Activated T-cell treated with anti-CD3 and anti-CD28 coated beads, Interleukin-2, amount 50 U/mL, for 24 hours (primary cell): ENCODE data around the gene TPSB2.
"Not testable (repeated sequence)": the region's sequence is repeated elsewhere in the genome, so short reads cannot be mapped to it uniquely, and the experiment has no call there.

ENCODE experiments used
- DNase-seq: peaks from one replicate; pipeline ENCODE4 v3.0.0-alpha.2; 2020
- H3K27ac Mint-ChIP-seq: 2 replicates; pipeline ENCODE4 v1.8.0; 2020; ENCODE audit warnings: mild to moderate bottlenecking, mixed read lengths
- H3K27me3 Mint-ChIP-seq: 2 replicates; pipeline ENCODE4 v1.8.0; 2020; ENCODE audit warnings: mixed read lengths
- H3K36me3 Mint-ChIP-seq: 2 replicates; pipeline ENCODE4 v1.8.0; 2020; ENCODE audit warnings: low read depth, mixed read lengths
- H3K4me1 Mint-ChIP-seq: 2 replicates; pipeline ENCODE4 v1.8.0; 2020; ENCODE audit warnings: low read depth, mixed read lengths
- H3K4me3 Mint-ChIP-seq: 2 replicates; pipeline ENCODE4 v1.8.0; 2020; ENCODE audit warnings: mild to moderate bottlenecking, moderate library complexity, mixed read lengths
- H3K9me3 Mint-ChIP-seq: 2 replicates; pipeline ENCODE4 v1.8.0; 2020; ENCODE audit warnings: mixed read lengths

Gene TPSB2

DNA sequence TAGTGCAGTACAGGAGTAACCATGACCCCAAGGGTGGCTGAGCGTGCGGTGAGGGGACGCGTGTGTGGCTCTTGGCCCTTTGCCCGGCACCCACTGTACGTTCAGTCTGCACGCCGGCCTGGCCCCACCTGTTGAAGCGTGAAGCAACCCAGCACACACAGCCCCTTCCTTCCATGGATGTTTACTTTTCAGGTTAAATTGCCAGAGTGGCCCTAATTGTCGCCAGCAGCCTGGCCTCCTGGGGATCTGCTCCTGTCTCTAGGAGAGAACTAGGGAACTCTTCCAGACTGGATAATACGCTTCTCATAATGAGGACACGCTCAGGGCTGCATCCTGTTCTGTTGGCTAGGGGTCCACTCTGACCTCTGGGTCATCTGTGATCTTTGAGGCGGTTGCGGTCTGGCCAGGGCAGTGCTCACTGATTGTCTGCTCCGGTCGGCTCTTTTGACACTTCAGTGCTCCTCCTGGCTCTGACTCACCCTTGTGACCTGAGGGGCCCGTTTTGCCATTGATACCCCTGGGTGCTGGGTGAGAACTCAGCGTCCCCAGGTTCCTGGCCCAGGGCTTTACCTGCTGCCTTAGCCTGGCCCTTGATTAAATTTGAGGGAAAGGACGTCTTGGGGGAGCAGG lies 32.6 kb downstream of the TPSB2 start:
- Mint-ChIP-seq H3K9me3 (no peaks in the 10 kb centered on the region), H3K4me1 (no peaks in the 10 kb centered on the region), H3K27ac (no peak overlapping the region), H3K4me3 (no peak overlapping the region), H3K36me3 (no peaks in the 10 kb centered on the region), H3K27me3 (peaks cover 3% of the 10 kb centered on the region)
- DNase-seq = no peak

DNA sequence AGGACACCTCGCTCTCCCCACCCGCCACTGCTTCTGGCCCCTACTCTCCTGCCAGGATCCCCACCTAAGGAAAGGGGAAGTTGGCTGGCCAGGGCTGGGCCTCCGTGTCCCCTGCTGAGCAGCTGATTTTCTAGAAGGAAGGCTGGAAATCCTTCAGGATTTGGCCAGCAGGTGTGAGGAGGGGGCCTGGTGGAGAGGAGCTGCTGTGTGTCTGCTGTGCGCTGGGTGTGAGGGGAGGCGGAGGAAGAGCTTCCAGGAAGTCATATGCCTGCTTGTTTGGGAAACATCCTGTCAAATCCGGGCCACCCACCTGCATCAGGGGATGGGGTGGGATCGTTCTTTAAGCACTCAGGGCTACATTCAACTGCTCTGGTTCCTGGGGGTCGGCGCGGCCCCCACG lies 33.5 kb downstream of the TPSB2 start:
- Mint-ChIP-seq H3K27ac (no peak overlapping the region), H3K36me3 (no peaks in the 10 kb centered on the region)

DNA sequence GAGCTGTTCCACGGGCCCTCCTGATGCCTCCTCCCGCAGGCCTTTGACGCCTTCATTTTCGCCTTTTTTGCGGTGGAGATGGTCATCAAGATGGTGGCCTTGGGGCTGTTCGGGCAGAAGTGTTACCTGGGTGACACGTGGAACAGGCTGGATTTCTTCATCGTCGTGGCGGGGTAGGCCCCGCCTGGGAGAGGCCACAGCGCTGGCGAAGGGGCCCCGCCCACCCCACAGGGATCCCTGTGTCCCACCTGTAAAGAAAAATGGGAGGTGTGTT lies 34.7 kb downstream of the TPSB2 start:
- no peaks in the 10 kb centered on the region for H3K9me3 Mint-ChIP-seq
- H3K4me1 Mint-ChIP-seq = no peaks in the 10 kb centered on the region
- DNase-seq = no peak
- no peaks in the 10 kb centered on the region for H3K36me3 Mint-ChIP-seq
- peaks cover 3% of the 10 kb centered on the region for H3K27me3 Mint-ChIP-seq
- no peak overlapping the region for H3K4me3 Mint-ChIP-seq
- H3K27ac Mint-ChIP-seq = no peak overlapping the region

More for the DNA sequence above, 33.5 kb downstream of the TPSB2 start:
- peaks cover 3% of the 10 kb centered on the region for H3K27me3 Mint-ChIP-seq
- no peaks in the 10 kb centered on the region for H3K9me3 Mint-ChIP-seq
- no peak for DNase-seq
- H3K4me3 Mint-ChIP-seq = no peak overlapping the region
- H3K4me1 Mint-ChIP-seq = no peaks in the 10 kb centered on the region

DNA sequence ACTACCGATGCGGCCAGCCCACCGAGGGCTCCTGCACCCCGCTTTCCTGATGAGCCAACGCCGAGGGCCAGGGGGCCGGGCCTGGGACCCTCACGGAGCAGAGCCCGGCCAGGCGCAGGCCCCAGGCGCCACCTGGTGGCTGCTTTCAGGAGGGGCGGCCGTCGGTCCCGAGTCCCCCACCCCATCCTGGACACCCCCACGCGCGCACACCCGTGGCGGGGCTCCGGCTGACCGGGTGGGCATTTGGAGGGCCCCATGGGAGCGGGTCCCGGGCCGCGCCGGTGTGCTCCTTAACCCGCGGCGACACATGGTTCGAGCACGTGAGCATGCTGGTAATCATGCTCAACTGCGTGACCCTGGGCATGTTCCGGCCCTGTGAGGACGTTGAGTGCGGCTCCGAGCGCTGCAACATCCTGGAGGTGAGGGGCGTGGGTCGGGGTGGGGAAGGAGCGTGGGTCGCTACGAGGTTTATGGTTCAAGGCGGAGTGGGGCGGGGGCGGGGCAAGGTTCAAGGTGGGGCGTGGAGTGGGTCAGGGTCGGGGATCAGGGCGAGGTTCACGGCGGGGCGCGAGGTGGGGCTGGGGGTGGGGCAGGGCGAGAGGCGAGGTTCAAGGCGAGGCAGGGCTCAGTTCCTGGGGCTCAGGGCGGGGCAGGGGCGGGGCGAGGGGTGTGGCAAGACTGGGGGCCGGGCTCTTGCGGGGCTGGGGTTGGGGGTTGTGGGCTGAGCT lies 35.2 kb downstream of the TPSB2 start:
- DNase-seq = peak; percentile 49
- Mint-ChIP-seq H3K36me3 (no peaks in the 10 kb centered on the region), H3K4me1 (no peaks in the 10 kb centered on the region), H3K27me3 (peaks cover 3% of the 10 kb centered on the region), H3K9me3 (no peaks in the 10 kb centered on the region), H3K27ac (no peak overlapping the region), H3K4me3 (no peak overlapping the region)

DNA sequence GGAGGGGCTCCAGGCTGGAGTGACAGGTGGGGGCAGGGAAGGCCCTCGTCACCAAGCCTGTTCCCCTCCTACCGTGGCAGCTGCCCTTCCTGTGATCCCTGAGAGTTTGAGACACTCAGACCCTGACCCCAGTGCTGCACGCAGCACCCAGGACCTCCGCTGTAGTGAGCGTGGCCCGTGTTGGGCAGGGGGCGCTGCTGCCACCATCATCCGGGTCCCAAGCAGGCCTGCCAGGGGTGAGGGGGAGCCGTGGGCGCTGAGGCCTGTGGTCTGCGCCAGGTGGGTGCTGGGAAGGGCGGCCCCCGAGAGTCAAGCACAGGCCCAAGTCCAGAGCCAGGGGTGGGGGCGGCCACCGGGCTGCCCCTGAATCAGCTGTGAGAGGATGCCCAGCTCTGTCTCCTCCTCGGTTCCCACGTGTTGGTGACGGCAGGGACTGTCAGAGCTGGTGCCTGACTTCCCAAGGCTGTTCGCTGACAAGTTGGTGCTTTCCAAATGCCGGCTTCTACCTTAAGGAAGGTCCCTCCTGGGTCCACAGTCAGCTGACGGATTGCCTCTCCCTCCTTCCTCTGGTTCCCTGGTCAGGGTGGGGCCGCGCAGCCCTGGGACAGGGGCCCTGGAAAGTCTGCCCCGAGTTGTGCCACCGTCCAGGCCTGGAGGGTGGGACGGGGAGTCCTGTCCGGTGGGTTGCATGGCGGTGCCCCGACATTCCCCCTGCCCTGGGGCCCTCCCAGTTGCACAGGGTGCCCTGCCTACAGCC lies 36.0 kb downstream of the TPSB2 start:
- DNase-seq = no peak
- no peak overlapping the region for H3K4me3 Mint-ChIP-seq
- H3K9me3 Mint-ChIP-seq = no peaks in the 10 kb centered on the region
- H3K27me3 Mint-ChIP-seq = peaks cover 3% of the 10 kb centered on the region
- H3K27ac Mint-ChIP-seq = no peak overlapping the region
- H3K36me3 Mint-ChIP-seq = no peaks in the 10 kb centered on the region
- H3K4me1 Mint-ChIP-seq = no peaks in the 10 kb centered on the region

DNA sequence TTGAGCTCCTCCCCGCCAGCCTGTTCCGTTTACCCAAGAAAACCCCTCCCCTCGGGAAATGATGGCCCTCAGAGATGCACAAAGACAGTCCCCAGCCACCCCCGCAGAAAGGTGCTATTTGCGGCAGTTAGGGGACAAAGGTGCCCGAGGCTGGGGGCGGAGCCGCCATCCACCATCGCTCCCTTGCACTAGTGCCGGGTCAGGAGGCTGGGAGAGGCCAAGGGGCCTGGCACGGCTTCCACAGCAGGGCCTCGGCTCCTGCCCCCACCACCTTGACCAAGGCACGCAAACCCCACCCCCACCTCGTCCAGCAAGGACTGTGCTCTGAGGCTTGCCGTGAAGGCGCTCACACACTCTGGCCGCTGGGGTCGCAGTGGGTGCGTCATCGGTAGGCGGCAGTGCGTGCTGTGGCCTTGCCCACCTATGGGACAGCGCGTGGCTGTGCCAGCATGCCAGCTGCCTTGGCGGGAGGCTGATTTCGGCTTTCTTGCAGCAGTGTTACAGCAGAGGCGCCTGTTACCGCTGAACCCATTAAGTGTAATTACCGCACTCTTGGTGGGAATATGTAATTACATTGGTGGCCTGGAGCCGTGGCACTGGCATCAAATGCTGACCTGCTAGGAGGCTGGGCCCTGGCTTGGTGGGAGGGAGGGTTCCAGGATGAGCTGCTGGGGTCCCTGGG lies 36.7 kb downstream of the TPSB2 start:
- DNase-seq = no peak
- no peaks in the 10 kb centered on the region for H3K9me3 Mint-ChIP-seq
- H3K4me1 Mint-ChIP-seq = no peaks in the 10 kb centered on the region
- H3K27ac Mint-ChIP-seq = no peak overlapping the region
- H3K36me3 Mint-ChIP-seq = no peaks in the 10 kb centered on the region
- no peak overlapping the region for H3K4me3 Mint-ChIP-seq
- peaks cover 3% of the 10 kb centered on the region for H3K27me3 Mint-ChIP-seq

DNA sequence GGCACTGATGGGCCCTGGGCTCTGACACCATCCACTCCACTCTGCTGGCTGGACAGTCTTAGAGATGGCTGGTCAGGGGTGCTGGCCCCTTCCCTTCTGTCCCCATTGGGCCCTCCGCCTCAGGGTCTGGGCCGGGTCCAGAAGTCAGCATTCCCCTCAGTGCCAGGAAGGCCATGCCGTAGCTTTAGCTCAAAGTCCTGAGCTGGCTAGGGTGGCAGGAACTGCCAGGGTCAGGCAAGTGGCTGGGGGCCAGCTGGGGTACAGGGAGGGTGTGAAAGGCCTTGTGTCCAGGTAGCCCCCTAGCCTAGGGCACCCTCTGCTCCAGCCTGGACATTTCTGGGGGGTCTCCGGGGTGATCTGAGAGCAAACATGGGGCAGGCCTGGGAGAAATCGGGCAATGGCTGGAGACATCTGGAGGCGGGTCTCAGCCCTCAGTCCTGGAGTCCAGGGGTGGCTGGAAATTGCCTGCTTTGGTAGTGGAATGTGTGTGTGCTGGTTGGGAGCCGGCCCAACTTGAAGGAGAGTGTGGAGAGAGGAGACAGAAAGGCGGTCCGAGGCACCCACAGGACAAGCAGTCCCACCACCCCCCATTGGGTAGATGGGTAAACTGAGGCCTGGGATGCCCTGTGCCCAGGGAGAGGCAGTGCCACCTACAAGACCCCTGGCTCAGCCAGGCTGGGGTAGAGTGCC lies 37.5 kb downstream of the TPSB2 start:
- no peak for DNase-seq
- Mint-ChIP-seq H3K9me3 (no peaks in the 10 kb centered on the region), H3K4me1 (no peaks in the 10 kb centered on the region), H3K27me3 (peaks cover 3% of the 10 kb centered on the region), H3K27ac (no peak overlapping the region), H3K4me3 (no peak overlapping the region), H3K36me3 (no peaks in the 10 kb centered on the region)

DNA sequence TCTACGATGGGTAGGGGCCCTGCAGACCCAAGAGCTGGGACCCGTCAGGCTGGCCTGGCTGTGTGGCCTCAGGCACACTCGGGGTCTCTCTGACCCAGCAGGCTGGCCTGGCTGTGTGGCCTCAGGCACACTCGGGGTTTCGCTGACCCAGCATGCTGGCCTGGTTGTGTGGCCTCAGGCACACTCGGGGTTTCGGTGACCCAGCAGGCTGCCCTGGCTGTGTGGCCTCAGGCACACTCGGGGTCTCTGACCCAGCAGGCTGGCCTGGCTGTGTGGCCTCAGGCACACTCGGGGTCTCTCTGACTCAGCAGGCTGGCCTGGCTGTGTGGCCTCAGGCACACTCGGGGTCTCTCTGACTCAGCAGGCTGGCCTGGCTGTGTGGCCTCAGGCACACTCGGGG lies 39.2 kb downstream of the TPSB2 start:
- not testable (repeated sequence) for H3K36me3 Mint-ChIP-seq, H3K4me3 Mint-ChIP-seq, H3K27ac Mint-ChIP-seq, H3K27me3 Mint-ChIP-seq, DNase-seq, H3K4me1 Mint-ChIP-seq, H3K9me3 Mint-ChIP-seq

DNA sequence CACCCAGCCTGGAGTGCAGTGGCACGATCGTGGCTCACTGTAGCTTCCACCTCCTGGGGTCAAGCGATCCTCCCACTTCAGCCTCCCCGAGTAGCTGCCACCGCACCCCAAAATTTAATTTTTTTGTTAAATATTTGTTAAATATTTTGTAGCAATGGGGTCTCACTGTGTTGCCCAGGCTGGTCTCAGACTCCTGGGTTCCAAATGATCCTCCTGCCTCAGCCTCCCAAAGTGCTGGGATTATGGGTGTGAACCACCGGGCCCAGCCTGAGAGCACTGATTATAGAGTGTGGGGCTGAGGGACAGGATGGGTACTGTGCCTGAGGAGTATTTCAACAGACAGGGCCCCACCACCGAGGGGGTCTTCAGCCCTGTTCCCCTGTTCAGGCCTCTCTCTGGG lies 40.5 kb downstream of the TPSB2 start:
- Mint-ChIP-seq H3K4me1 (no peaks in the 10 kb centered on the region), H3K27ac (no peak overlapping the region), H3K4me3 (no peak overlapping the region), H3K9me3 (no peaks in the 10 kb centered on the region), H3K27me3 (peaks cover 3% of the 10 kb centered on the region), H3K36me3 (no peaks in the 10 kb centered on the region)
- DNase-seq = no peak

DNA sequence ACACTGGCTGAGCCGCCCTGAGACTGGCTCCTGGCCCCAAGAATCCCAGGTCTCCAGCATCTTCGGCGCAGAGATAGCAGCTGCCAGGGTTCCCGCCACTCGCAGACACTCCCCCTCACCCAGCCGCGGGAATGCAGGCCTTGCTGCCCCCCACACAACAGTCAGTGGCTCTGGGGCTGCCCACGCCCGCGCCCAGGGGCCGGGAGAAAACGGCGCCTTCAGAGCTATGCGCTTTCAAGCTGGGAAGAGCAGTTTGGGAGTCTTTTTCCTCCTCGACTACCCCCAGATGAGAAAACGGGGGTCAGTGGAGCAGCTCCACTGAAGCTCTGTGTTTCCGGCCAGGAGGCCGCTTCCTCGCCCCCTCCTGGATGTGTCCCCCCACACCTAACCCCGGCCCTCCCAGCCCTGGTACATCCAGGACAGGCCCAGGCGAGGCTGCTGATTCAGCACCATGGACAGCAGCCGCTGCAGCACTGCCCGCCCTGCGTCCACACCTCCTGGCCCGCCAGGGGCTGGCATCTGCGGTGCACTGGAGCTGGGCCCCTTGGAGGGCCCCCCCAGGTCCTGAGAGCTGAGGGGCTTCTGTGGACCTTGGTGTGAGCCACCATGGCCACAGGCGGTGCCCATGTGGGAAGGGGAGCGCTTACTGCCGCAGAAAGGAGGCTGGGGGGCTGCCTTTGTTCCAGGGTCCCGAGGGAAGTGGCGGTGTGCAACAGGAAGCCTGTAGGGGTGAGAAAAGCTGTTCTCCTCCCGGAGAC lies 41.4 kb downstream of the TPSB2 start:
- peak; percentile 64 for DNase-seq
- peaks cover 6% of the 10 kb centered on the region for H3K27me3 Mint-ChIP-seq
- H3K4me1 Mint-ChIP-seq = no peaks in the 10 kb centered on the region
- no peaks in the 10 kb centered on the region for H3K36me3 Mint-ChIP-seq
- H3K4me3 Mint-ChIP-seq = no peak overlapping the region
- no peak overlapping the region for H3K27ac Mint-ChIP-seq
- no peaks in the 10 kb centered on the region for H3K9me3 Mint-ChIP-seq

DNA sequence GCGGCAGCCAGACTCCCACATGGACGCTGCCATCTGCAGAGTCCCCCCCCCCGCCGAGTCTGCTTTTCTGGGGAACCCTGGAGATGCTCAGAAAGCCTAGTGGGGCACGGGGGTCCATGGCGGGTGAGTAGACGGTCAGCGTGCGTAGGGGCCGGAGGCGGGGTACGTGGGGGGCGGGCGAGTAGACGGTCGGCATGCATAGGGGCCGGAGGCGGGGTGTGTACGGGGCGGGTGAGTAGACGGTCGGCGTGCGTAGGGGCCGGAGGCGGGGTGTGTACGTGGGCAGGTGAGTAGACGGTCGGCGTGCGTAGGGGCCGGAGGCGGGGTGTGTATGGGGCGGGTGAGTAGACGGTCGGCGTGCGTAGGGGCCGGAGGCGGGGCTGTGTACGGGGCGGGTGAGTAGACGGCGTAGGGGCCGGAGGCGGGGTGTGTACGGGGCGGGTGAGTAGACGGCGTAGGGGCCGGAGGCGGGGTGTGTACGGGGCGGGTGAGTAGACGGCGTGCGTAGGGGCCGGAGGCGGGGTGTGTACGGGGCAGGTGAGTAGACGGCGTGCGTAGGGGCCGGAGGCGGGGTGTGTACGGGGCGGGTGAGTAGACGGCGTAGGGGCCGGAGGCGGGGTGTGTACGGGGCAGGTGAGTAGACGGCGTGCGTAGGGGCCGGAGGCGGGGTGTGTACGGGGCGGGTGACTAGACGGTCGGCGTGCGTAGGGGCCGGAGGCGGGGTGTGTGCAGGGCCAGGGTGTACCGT lies 44.4 kb downstream of the TPSB2 start:
- not testable (repeated sequence) for H3K27ac Mint-ChIP-seq, DNase-seq, H3K4me1 Mint-ChIP-seq, H3K9me3 Mint-ChIP-seq, H3K27me3 Mint-ChIP-seq, H3K4me3 Mint-ChIP-seq, H3K36me3 Mint-ChIP-seq

DNA sequence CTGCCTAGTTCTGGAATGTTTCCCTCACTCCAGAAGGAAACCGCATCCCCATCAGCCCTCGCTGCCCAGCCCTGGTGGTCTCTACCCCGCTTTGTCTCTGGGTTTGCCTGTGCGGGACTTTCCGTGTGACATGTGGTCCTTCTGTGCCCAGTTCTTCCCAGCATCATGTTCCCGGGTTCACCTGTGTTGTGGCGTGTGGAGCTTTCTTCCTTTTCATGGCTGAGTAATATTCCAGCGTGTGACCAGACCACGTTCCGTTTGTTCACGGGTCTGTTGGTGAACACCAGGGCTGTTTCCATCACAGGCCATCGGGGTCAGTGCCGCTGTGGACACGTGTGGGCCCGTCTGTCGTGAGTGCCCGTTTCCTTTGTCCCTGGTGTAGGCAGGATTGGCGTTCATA lies 45.0 kb downstream of the TPSB2 start:
- Mint-ChIP-seq H3K36me3 (no peaks in the 10 kb centered on the region), H3K27ac (no peak overlapping the region), H3K4me1 (no peaks in the 10 kb centered on the region), H3K27me3 (peaks cover 2% of the 10 kb centered on the region), H3K4me3 (no peak overlapping the region), H3K9me3 (no peaks in the 10 kb centered on the region)
- no peak for DNase-seq

DNA sequence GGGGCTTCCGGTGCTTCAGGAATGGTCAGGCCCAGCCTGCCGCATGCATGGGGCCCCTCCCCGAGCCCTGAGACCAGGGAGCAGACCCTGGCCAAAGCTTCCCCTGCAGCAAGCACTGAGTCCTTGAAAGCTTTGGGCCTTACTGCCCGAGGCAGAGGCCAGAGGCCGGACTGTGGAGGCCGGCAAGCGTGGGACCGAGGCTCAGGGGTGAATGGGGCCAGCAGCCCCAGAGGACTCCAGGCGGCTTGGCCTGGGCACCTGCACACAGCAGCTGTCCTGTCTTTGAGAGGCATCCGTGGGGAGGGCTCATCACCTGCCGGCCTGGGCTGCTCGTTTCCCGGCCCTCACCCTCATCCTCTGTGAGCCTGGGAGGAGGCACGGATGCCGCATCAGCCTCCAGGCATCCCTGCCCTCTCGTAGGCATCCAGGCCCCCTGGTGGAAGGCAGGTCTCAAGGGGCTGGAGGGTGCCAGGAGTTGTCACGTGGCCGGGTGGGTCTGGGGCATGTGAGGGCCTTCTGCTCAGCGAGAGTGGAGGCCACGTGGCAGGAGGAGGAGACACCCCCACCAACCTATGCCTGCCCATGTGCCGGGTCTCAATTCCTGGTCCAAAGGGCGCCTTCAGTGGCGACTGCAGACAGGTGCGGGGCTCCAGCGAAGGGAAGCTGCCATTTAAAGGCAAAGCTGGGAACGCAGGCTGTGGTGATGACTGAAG lies 45.7 kb downstream of the TPSB2 start:
- H3K36me3 Mint-ChIP-seq = no peaks in the 10 kb centered on the region
- H3K9me3 Mint-ChIP-seq = no peaks in the 10 kb centered on the region
- H3K27me3 Mint-ChIP-seq = peaks cover 2% of the 10 kb centered on the region
- no peaks in the 10 kb centered on the region for H3K4me1 Mint-ChIP-seq
- no peak overlapping the region for H3K27ac Mint-ChIP-seq
- DNase-seq = no peak
- H3K4me3 Mint-ChIP-seq = no peak overlapping the region
